Kidney epithelial cell (primary cell): ENCODE results near the gene METTL27. TPM values are rescaled to one million over a fixed set of nuclear protein-coding genes. Genes with fewer than 3 reads are reported as not detected.
A peak's percentile ranks its signal among the peaks of the same experiment; 100 is the strongest.
"Not testable (repeated sequence)": the region's sequence is repeated elsewhere in the genome, so short reads cannot be mapped to it uniquely, and the experiment has no call there.

Source experiments
- DNase-seq: peaks from one replicate; pipeline ENCODE4 v3.0.0-alpha.2; 2010; ENCODE audit warnings: low read depth
- H3K27me3 ChIP-seq: 2 replicates; pipeline ENCODE4 v1.6.0; 2011; ENCODE audit warnings: low read length; ENCODE audit not compliant: control insufficient read depth, insufficient read depth
- H3K36me3 ChIP-seq: 2 replicates; pipeline ENCODE4 v1.5.1; 2011; ENCODE audit warnings: low read length; ENCODE audit not compliant: control insufficient read depth, insufficient read depth
- H3K4me3 ChIP-seq: 2 replicates; pipeline ENCODE4 v1.5.1; 2011; ENCODE audit warnings: low read depth, mild to moderate bottlenecking, control low read depth, low read length
- CTCF ChIP-seq: IDR thresholded peaks from 2 replicates; pipeline ENCODE4 v1.5.1; 2011; ENCODE audit warnings: mild to moderate bottlenecking, moderate library complexity, low read length, control low read depth, inconsistent platforms; ENCODE audit not compliant: insufficient read depth, poor library complexity, severe bottlenecking
- total RNA-seq: library from RNA; depleted of rRNA; stranded (reverse); fragments of >200 nt; gene quantifications from 2 replicates; pipeline ENCODE4 v1.2.3, GENCODE V29; 2015

METTL27 gene
- total RNA-seq, 1 donor from 2014 or later, result 1.5 TPM

- no peaks in the 10 kb centered on the region for H3K36me3 ChIP-seq
- H3K27me3 ChIP-seq, result peaks cover under 1% of the 10 kb centered on the region
- DNase-seq, result peak; percentile 97
- no peak for TF ChIP-seq CTCF
- no peak overlapping the region for H3K4me3 ChIP-seq
Observed at GRCh38 chr7:73851410-73852338, 9.4 kb upstream of the METTL27 start.

DNA sequence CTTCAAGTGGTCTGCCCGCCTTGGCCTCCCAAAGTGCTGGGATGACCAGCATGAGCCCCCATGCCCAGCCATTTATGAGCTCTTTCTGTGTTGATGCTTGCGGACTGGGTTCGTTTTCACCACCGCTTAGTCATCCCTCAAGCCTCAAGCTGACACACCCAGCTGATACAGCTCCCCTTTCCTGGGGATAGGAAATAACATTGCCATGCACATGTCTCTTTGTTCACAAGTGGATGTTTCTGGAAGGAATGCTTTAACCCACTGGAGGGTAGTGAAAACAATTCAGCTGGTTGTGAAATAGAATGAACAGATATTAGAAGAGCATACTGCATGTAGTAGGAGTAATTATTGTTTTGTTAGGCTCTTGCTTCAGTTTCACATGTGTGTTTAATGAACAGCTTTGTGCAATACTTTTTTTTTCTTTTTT is 8.5 kb upstream of the METTL27 start:
- no peaks in the 10 kb centered on the region for H3K27me3 ChIP-seq
- H3K4me3 ChIP-seq, result no peak overlapping the region
- no peak for TF ChIP-seq CTCF
- no peaks in the 10 kb centered on the region for H3K36me3 ChIP-seq
- DNase-seq, result peak; percentile 98

DNA sequence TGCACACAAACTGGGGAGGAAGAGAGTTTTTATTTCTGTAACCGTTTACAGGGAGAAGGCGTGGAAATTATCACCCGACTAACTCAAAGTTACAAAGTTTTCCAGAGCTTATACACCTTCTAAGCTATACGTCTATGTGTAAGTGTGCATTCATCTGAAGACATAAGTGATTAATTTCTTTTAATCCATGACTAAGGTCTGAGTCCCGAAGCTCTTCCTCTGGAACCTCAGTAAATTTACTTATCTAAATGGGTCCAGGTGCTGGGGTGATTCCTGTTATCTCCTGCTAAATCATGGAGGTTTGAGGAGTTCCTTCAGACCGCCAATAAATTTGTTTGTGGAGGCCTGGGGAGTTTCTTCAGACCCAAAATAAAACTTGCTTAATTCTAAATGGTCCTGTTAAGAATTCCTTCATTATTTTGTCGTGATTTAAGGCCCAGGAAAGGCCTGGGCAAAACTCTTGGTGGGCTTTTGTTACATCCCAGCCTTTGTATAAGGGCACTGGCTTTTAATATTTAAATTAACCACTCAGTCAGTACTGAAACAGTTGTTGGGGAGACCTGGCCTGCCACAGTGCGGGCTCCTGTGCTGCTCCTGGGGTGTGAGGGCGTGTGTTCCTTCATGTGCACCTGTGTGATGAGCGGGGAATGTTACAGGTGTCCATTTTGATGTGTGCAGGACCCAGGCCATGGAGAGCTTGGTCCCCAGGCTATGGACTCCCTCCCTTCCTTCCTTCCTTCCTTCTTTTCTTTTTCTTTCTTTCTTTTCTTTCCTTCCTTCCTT is 5.8 kb upstream of the METTL27 start:
- Histone ChIP-seq H3K4me3 (no peak overlapping the region), H3K36me3 (no peaks in the 10 kb centered on the region), H3K27me3 (no peaks in the 10 kb centered on the region)
- no peak for DNase-seq
- TF ChIP-seq CTCF, result no peak

- not testable (repeated sequence) for DNase-seq, H3K36me3 ChIP-seq, H3K27me3 ChIP-seq, H3K4me3 ChIP-seq
Observed at GRCh38 chr7:73845701-73846195, 3.4 kb upstream of the METTL27 start.

DNA sequence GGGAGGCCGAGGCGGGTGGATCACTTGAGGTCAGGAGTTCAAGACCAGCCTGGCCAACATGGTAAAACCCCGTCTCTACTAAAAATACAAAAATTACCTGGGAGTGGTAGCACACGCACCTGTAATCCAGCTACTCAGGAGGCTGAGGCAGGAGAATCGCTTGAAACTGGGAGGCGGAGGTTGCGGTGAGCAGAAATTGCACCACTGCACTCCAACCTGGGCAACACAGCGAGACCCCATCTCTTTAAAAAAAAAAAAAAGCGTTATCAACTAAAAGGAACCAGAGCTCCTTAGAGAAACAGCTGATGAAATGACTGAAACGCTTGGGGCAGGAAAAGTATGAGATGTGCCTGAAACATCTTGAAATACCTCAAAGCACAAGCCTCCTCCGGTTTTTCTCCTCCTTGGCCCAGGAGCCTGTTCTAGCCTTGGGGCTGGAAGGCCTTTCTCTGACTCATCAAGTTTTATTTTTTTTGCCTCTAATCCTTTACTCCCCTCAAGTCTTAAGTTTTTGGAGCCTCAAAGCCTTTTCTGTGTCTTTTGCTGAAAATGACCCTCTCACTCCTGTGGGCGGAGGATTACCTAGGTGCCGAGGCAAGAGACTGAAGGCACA is 2.6 kb upstream of the METTL27 start:
- no peaks in the 10 kb centered on the region for H3K27me3 ChIP-seq
- peaks cover 1% of the 10 kb centered on the region for H3K36me3 ChIP-seq
- no peak for DNase-seq
- no peak for TF ChIP-seq CTCF
- no peak overlapping the region for H3K4me3 ChIP-seq

GRCh38 chr7:73844131-73844547 is 1.8 kb upstream of the METTL27 start:
- Histone ChIP-seq H3K4me3 (no peak overlapping the region), H3K36me3 (peaks cover 1% of the 10 kb centered on the region), H3K27me3 (no peaks in the 10 kb centered on the region)
- no peak for DNase-seq
- no peak for TF ChIP-seq CTCF
